ENCODE data around the gene NOXA1. TPM values are rescaled to one million over a fixed set of nuclear protein-coding genes. Genes with fewer than 3 reads are reported as not detected.

The NOXA1 gene
- total RNA-seq, 1 donor from 2014 or later = 6.9 TPM

GRCh38 chr9:137480686-137481683 lies 57.8 kb downstream of the NOXA1 start:
- DNase-seq = no peak
- intact Hi-C loops (cut with DNase I) = no loop called here

GRCh38 chr9:137482094-137482781 lies 59.0 kb downstream of the NOXA1 start:
- Histone ChIP-seq H3K4me1 (peaks cover 5% of the 10 kb centered on the region), H3K27me3 (ENCODE audit: low read depth) (no peaks in the 10 kb centered on the region), H3K4me3 (no peak overlapping the region), H3K9me3 (no peaks in the 10 kb centered on the region), H3K27ac (no peak overlapping the region), H3K36me3 (no peaks in the 10 kb centered on the region)
- intact Hi-C loops (cut with DNase I) = no loop called here
- no peak for TF ChIP-seq CTCF (IDR thresholded peaks at IDR 0.05)
- DNase-seq (peak; percentile 68), ATAC-seq (peak; percentile 51 to 52)

More at GRCh38 chr9:137480686-137481683, 57.8 kb downstream of the NOXA1 start:
- no peak for ATAC-seq
- TF ChIP-seq CTCF (IDR thresholded peaks at IDR 0.05) = no peak
- H3K27ac ChIP-seq = no peak overlapping the region
- H3K4me3 ChIP-seq = no peak overlapping the region
- peaks cover 5% of the 10 kb centered on the region for H3K4me1 ChIP-seq
- H3K36me3 ChIP-seq = no peaks in the 10 kb centered on the region
- no peaks in the 10 kb centered on the region for H3K27me3 ChIP-seq (ENCODE audit: low read depth)
- H3K9me3 ChIP-seq = peaks cover 6% of the 10 kb centered on the region

Small RNA genes lying within 50 kb of the gene (microRNA-seq; reads per million reads assigned to microRNA genes)
- not detected for gene MIR7114 (ENCODE audit: borderline number of aligned reads)

Other genes starting within 250 kb of the NOXA1 start
- 58.2 TPM for gene ANAPC2, start 234.8 kb upstream of the NOXA1 start, total RNA-seq
- gene SSNA1, start 234.7 kb upstream of the NOXA1 start, total RNA-seq = 57.6 TPM
- 17.8 TPM for gene TPRN, start 222.7 kb upstream of the NOXA1 start, total RNA-seq
- gene TMEM203, start 217.7 kb upstream of the NOXA1 start, total RNA-seq = 26.6 TPM
- gene NDOR1, start 217.7 kb upstream of the NOXA1 start, total RNA-seq = 15.6 TPM
- 5.8 TPM for gene RNF208, start 201.2 kb upstream of the NOXA1 start, total RNA-seq
- gene CYSRT1, start 198.2 kb upstream of the NOXA1 start, total RNA-seq = 0.59 TPM
- gene RNF224, start 195.9 kb upstream of the NOXA1 start, total RNA-seq = 0.21 TPM
- gene SLC34A3, start 192.5 kb upstream of the NOXA1 start, total RNA-seq = not detected
- 208 TPM for gene TUBB4B, start 182.1 kb upstream of the NOXA1 start, total RNA-seq
- gene STPG3, start 172.1 kb upstream of the NOXA1 start, total RNA-seq = 0.38 TPM
- gene NELFB, start 168.1 kb upstream of the NOXA1 start, total RNA-seq = 44.7 TPM
- 27.2 TPM for gene TOR4A, start 145.7 kb upstream of the NOXA1 start, total RNA-seq
- 6.5 TPM for gene NRARP, start 121.1 kb upstream of the NOXA1 start, total RNA-seq
- 25.2 TPM for gene EXD3, start 231 bp upstream of the NOXA1 start, total RNA-seq
- 0.15 TPM for gene ENTPD8, start 18.0 kb downstream of the NOXA1 start, total RNA-seq
- 20.7 TPM for gene NSMF, start 35.9 kb downstream of the NOXA1 start, total RNA-seq
- gene PNPLA7, start 127.0 kb downstream of the NOXA1 start, total RNA-seq = 12.2 TPM
- 44.6 TPM for gene MRPL41, start 128.5 kb downstream of the NOXA1 start, total RNA-seq
- gene DPH7, start 155.5 kb downstream of the NOXA1 start, total RNA-seq = 28.4 TPM
- gene ZMYND19, start 167.1 kb downstream of the NOXA1 start, total RNA-seq = 15.2 TPM
- 71.0 TPM for gene ARRDC1, start 182.3 kb downstream of the NOXA1 start, total RNA-seq
- 73.5 TPM for gene EHMT1, start 195.6 kb downstream of the NOXA1 start, total RNA-seq